ENCODE data around the gene SOS1. TPM values are rescaled to one million over a fixed set of nuclear protein-coding genes. Genes with fewer than 3 reads are reported as not detected.
A peak's percentile ranks its signal among the peaks of the same experiment; 100 is the strongest.
"Not testable (repeated sequence)": the region's sequence is repeated elsewhere in the genome, so short reads cannot be mapped to it uniquely, and the experiment has no call there.

The SOS1 gene
- total RNA-seq, 1 donor from 2014 or later: 64.2 TPM

DNA sequence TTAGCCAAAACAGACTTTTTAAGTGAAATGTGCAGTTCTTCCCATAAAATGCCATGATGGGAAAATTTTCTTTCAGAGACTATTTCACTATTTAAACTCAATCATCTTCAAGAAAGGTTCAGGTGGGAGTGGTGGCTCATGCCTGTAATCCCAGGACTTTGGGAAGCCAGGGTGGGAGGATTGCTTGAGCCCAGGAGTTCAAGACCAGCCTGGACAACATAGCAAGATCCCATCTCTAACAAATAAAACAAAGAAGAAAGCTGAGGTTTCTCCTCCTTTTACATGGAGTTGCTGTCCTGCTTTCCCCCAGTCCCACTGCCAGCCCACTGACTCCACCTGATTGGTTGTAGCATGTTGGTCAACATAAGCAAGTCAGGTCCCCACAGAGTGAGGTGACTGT lies 25.8 kb upstream of the SOS1 start:
- Mint-ChIP-seq H3K36me3 (ENCODE audit: low read depth) (peaks cover 3% of the 10 kb centered on the region), H3K27me3 (ENCODE audit: low read depth) (no peaks in the 10 kb centered on the region), H3K27ac (no peak overlapping the region), H3K4me3 (ENCODE audit: low read depth) (no peak overlapping the region), H3K4me1 (ENCODE audit: low read depth) (peaks cover 35% of the 10 kb centered on the region), H3K9me3 (no peaks in the 10 kb centered on the region)
- intact Hi-C loops (cut with micrococcal nuclease): no loop called here
- DNase-seq (ENCODE audit: low spot score): no peak

GRCh38 chr2:39145906-39146421 lies 25.1 kb upstream of the SOS1 start:
- peaks cover 41% of the 10 kb centered on the region for H3K4me1 Mint-ChIP-seq (ENCODE audit: low read depth)
- DNase-seq (ENCODE audit: low spot score): no peak
- no peaks in the 10 kb centered on the region for H3K9me3 Mint-ChIP-seq
- H3K27ac Mint-ChIP-seq: no peak overlapping the region
- no peak overlapping the region for H3K4me3 Mint-ChIP-seq (ENCODE audit: low read depth)
- intact Hi-C loops (cut with micrococcal nuclease): no loop called here
- H3K36me3 Mint-ChIP-seq (ENCODE audit: low read depth): peaks cover 3% of the 10 kb centered on the region
- H3K27me3 Mint-ChIP-seq (ENCODE audit: low read depth): no peaks in the 10 kb centered on the region

GRCh38 chr2:39144416-39144815 lies 23.6 kb upstream of the SOS1 start:
- Mint-ChIP-seq H3K4me1 (ENCODE audit: low read depth) (peaks cover 46% of the 10 kb centered on the region), H3K27me3 (ENCODE audit: low read depth) (no peaks in the 10 kb centered on the region), H3K27ac (no peak overlapping the region), H3K36me3 (ENCODE audit: low read depth) (peaks cover 3% of the 10 kb centered on the region), H3K4me3 (ENCODE audit: low read depth) (no peak overlapping the region), H3K9me3 (no peaks in the 10 kb centered on the region)
- no peak for DNase-seq (ENCODE audit: low spot score)
- intact Hi-C loops (cut with micrococcal nuclease): no loop called here

DNA sequence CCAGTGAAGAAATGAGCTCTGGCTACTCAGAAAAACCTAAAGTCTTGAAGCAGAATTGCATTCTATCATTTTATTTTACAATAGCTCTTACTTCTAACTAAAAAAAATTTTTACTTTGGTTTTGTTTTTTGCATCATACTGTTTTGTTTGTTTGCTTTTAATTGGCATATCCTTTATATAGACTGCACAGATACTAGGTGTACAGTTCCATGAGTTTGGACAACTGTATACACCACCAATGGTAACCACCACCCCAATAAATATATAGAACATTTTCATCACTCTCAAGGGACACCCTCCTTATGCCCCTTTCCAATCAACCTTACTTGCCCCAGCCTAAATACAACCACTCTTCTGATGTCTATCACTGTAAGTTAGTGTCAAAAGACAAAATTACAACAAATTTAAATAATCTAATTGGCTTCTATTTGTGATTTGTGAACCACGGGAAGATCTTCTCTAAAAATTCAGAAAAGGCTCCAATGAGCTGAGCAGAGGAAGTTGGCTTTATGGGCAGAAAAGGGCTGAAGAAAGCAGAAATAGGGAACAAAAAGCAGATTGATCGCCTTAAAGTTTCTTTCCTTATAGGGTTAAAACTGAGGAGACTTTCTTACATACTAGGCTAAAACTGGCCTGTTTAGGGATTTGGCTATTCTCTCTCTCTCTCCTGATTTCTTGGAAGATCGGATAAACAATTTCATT lies 22.2 kb upstream of the SOS1 start:
- H3K4me3 Mint-ChIP-seq (ENCODE audit: low read depth): no peak overlapping the region

GRCh38 chr2:39141334-39142271 lies 20.8 kb upstream of the SOS1 start:
- Mint-ChIP-seq H3K9me3 (no peaks in the 10 kb centered on the region), H3K27ac (peak overlapping the region; percentile 36), H3K36me3 (ENCODE audit: low read depth) (peaks cover 3% of the 10 kb centered on the region), H3K4me1 (ENCODE audit: low read depth) (peaks cover 58% of the 10 kb centered on the region), H3K27me3 (ENCODE audit: low read depth) (no peaks in the 10 kb centered on the region), H3K4me3 (ENCODE audit: low read depth) (peak overlapping the region; percentile 11)
- no peak for DNase-seq (ENCODE audit: low spot score)
- intact Hi-C loops (cut with micrococcal nuclease): loop anchor here (1.0 kb wide), 1 partner anchor 12 kb away; no protein-coding TSS in a partner anchor

More for the DNA sequence above, 22.2 kb upstream of the SOS1 start:
- no peaks in the 10 kb centered on the region for H3K27me3 Mint-ChIP-seq (ENCODE audit: low read depth)
- no peaks in the 10 kb centered on the region for H3K9me3 Mint-ChIP-seq
- peak overlapping the region; percentile 21 for H3K27ac Mint-ChIP-seq
- H3K36me3 Mint-ChIP-seq (ENCODE audit: low read depth): peaks cover 3% of the 10 kb centered on the region
- intact Hi-C loops (cut with micrococcal nuclease): no loop called here
- peaks cover 55% of the 10 kb centered on the region for H3K4me1 Mint-ChIP-seq (ENCODE audit: low read depth)
- no peak for DNase-seq (ENCODE audit: low spot score)

DNA sequence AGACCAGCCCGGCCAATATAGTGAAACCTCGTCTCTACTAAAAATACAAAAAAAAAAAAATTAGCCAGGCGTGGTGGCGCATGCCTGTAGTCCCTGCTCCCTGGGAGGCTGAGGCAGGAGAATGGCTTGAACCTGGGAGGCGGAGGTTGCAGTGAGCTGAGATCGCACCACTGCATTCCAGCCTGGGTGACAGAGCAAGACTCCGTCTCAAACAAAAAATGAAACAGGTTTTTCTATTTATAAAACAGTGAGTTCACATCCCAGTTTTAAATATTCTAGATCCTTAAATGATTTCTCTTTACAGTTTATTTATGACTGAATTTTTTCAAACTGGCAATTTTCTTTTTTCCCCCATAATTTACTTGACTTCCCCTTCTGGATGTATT lies 20.1 kb upstream of the SOS1 start:
- not testable (repeated sequence) for H3K9me3 Mint-ChIP-seq; H3K27me3 Mint-ChIP-seq (ENCODE audit: low read depth); H3K27ac Mint-ChIP-seq; H3K4me3 Mint-ChIP-seq (ENCODE audit: low read depth); H3K36me3 Mint-ChIP-seq (ENCODE audit: low read depth); DNase-seq (ENCODE audit: low spot score)
- H3K4me1 Mint-ChIP-seq (ENCODE audit: low read depth): peaks cover 63% of the 10 kb centered on the region
- intact Hi-C loops (cut with micrococcal nuclease): loop anchor here (1.0 kb wide), 1 partner anchor 12 kb away; no protein-coding TSS in a partner anchor

- H3K27ac Mint-ChIP-seq: no peak overlapping the region
- H3K27me3 Mint-ChIP-seq (ENCODE audit: low read depth): no peaks in the 10 kb centered on the region
- H3K9me3 Mint-ChIP-seq: no peaks in the 10 kb centered on the region
- no peak overlapping the region for H3K4me3 Mint-ChIP-seq (ENCODE audit: low read depth)
- intact Hi-C loops (cut with micrococcal nuclease): no loop called here
- peaks cover 68% of the 10 kb centered on the region for H3K4me1 Mint-ChIP-seq (ENCODE audit: low read depth)
- no peak for DNase-seq (ENCODE audit: low spot score)
- peaks cover 3% of the 10 kb centered on the region for H3K36me3 Mint-ChIP-seq (ENCODE audit: low read depth)
Observed at GRCh38 chr2:39140322-39140847, 19.5 kb upstream of the SOS1 start.

DNA sequence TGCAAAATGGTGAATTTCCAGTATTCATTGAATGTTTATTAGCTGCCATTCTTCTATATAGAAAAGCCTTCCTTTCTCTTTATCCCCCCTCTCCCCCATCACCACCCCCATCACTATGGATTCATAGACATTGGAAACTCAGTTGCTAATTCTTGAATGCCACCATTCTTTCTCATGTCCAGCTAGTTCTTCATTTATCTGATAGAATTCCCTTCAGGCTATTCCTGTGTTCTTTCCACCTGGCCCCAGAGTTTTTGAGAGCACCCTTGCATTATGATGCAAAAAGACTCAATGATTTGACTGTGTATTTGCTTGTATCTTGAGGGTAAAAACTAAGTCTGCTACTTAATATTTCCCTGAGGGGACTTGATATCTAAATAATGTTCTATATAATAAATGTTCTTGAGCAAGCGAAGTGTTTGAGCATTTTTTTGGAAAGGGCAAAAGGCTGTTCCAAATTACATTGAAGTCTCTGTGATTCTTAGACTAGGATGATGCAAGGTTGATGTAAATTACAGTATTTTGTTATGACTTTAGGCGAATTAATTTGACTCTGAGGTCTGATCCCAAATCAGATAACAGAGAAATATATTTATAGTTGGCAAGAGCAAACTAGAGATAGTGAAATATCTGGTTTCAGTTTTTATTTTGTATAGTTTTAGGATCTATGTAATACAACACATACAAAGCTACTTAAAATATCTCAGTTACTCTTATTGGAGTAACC lies 18.8 kb upstream of the SOS1 start:
- Mint-ChIP-seq H3K9me3 (no peaks in the 10 kb centered on the region), H3K4me3 (ENCODE audit: low read depth) (peak overlapping the region; percentile 4), H3K27me3 (ENCODE audit: low read depth) (no peaks in the 10 kb centered on the region), H3K36me3 (ENCODE audit: low read depth) (peaks cover 3% of the 10 kb centered on the region), H3K27ac (peak overlapping the region; percentile 29), H3K4me1 (ENCODE audit: low read depth) (peaks cover 70% of the 10 kb centered on the region)
- DNase-seq (ENCODE audit: low spot score): no peak
- intact Hi-C loops (cut with micrococcal nuclease): no loop called here

- Mint-ChIP-seq H3K4me3 (ENCODE audit: low read depth) (no peak overlapping the region), H3K9me3 (no peaks in the 10 kb centered on the region), H3K36me3 (ENCODE audit: low read depth) (peaks cover 3% of the 10 kb centered on the region), H3K27ac (peak overlapping the region; percentile 3), H3K27me3 (ENCODE audit: low read depth) (no peaks in the 10 kb centered on the region), H3K4me1 (ENCODE audit: low read depth) (peaks cover 73% of the 10 kb centered on the region)
- DNase-seq (ENCODE audit: low spot score): no peak
- intact Hi-C loops (cut with micrococcal nuclease): no loop called here
Observed at GRCh38 chr2:39138837-39139211, 18.0 kb upstream of the SOS1 start.

DNA sequence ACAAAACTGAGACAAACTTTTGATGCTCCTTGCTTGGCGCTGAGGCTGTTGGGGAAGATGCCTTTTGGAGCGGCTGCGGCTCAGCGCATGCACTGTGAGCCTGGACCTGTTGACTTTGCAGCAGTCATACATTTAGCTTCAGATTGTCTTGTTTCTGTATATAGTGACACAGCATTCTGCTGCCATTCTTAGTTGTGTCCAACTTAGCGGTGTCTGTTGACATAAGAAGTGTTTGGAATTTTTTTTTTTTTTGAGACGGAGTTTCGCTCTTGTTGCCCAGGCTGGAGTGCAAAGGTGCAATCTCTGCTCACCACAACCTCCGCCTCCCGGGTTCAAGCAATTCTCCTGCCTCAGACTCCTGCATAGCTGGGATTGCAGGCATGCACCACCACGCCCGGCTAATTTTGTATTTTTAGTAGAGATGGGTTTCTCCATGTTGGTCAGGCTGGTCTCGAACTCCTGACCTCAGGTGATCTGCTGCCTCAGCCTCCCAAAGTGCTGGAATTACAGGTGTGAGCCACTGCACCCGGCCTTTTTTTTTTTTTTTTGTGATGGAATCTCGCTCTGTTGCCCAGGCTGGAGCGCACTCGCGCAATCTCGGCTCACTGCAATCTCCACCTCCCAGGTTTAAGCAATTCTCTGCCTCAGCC lies 17.5 kb upstream of the SOS1 start:
- H3K9me3 Mint-ChIP-seq; H3K27me3 Mint-ChIP-seq (ENCODE audit: low read depth); intact Hi-C loops (cut with micrococcal nuclease); H3K4me3 Mint-ChIP-seq (ENCODE audit: low read depth); DNase-seq (ENCODE audit: low spot score); H3K36me3 Mint-ChIP-seq (ENCODE audit: low read depth); H3K27ac Mint-ChIP-seq: not testable (repeated sequence)
- H3K4me1 Mint-ChIP-seq (ENCODE audit: low read depth): peaks cover 73% of the 10 kb centered on the region

- DNase-seq (ENCODE audit: low spot score): no peak
- Mint-ChIP-seq H3K4me1 (ENCODE audit: low read depth) (peaks cover 71% of the 10 kb centered on the region), H3K27me3 (ENCODE audit: low read depth) (no peaks in the 10 kb centered on the region), H3K27ac (peak overlapping the region; percentile 51), H3K36me3 (ENCODE audit: low read depth) (no peaks in the 10 kb centered on the region), H3K4me3 (ENCODE audit: low read depth) (no peak overlapping the region), H3K9me3 (no peaks in the 10 kb centered on the region)
- intact Hi-C loops (cut with micrococcal nuclease): no loop called here
Observed at GRCh38 chr2:39136799-39137198, 15.9 kb upstream of the SOS1 start.

DNA sequence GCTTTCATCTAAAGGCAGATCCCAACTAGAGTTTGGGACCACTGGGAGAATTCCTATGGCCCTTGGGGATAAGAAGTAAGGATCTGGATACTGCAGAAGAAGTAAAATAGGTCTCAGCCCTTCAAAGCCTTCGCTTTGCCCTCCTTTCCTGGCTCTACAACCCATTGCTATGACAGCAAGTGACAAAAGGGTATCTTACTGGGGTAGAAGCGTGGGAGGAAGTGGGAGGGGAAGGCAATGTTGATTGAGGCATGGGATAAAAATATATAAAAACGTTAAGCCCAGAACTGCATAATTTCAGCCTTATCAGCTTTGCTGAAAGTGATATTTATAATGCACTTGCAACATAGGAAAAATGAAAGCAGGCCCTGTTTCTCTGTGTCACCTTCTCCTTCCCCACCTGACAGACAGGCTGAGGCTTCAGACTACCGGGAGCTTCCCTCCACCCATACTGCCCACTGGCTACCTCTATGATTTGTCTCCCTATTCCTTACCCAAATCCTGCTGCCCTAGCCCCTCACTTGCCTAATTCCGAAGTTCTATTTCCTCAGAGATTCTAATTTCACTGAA lies 14.9 kb upstream of the SOS1 start:
- Mint-ChIP-seq H3K9me3 (no peaks in the 10 kb centered on the region), H3K4me3 (ENCODE audit: low read depth) (peak overlapping the region; percentile 28), H3K27me3 (ENCODE audit: low read depth) (no peaks in the 10 kb centered on the region), H3K4me1 (ENCODE audit: low read depth) (peaks cover 67% of the 10 kb centered on the region), H3K27ac (peak overlapping the region; percentile 78), H3K36me3 (ENCODE audit: low read depth) (no peaks in the 10 kb centered on the region)
- DNase-seq (ENCODE audit: low spot score): no peak
- intact Hi-C loops (cut with micrococcal nuclease): no loop called here

Measured in activated T-helper 2 cell treated with anti-CD3 and anti-CD28 coated beads, Interferon-gamma antibody, Interleukin-2, Interleukin-4, amounts not matched to agents 10 μg/mL and 5 μg/mL and 100 μg/mL, durations not matched to agents 14 hours and 24 hours and 36 hours (primary cell).